HG03520 (cell line): ENCODE measurements around the gene LRRIQ4.

Source experiments
- ATAC-seq: cut with Tn5 transposase; IDR thresholded peaks from one replicate; pipeline ENCODE4 v1.9.1; 2021; ENCODE audit warnings: mild to moderate bottlenecking, moderate library complexity; ENCODE audit not compliant: unreplicated experiment

Gene LRRIQ4

GRCh38 chr3:169850618-169851017, 37.9 kb downstream of the LRRIQ4 start:
- no peak for ATAC-seq

- no peak for ATAC-seq
These were observed 42.8 kb downstream of the LRRIQ4 start for GRCh38 chr3:169855514-169855913.

GRCh38 chr3:169857811-169858210, 45.1 kb downstream of the LRRIQ4 start:
- ATAC-seq = no peak

- ATAC-seq = no peak
These were observed 49.2 kb downstream of the LRRIQ4 start for GRCh38 chr3:169861871-169862270.

GRCh38 chr3:169863458-169863899, 50.8 kb downstream of the LRRIQ4 start:
- ATAC-seq = peak; percentile 54

GRCh38 chr3:169864270-169864669, 51.6 kb downstream of the LRRIQ4 start:
- ATAC-seq = no peak

- ATAC-seq = no peak
These were observed 52.6 kb downstream of the LRRIQ4 start for GRCh38 chr3:169865176-169865767.

- no peak for ATAC-seq
These were observed 55.0 kb downstream of the LRRIQ4 start for GRCh38 chr3:169867584-169868210.

GRCh38 chr3:169868369-169868768, 55.7 kb downstream of the LRRIQ4 start:
- no peak for ATAC-seq

GRCh38 chr3:169869484-169870220, 57.0 kb downstream of the LRRIQ4 start, which contains the start of gene LRRC31:
Gene LRRC31, minus strand, starts transcription at chr3:169869935. Its CDS starts 128 bp downstream, at chr3:169869807.
- no peak for ATAC-seq

GRCh38 chr3:169871129-169871886, 58.6 kb downstream of the LRRIQ4 start:
- ATAC-seq = no peak

GRCh38 chr3:169879013-169879557, 66.4 kb downstream of the LRRIQ4 start:
- no peak for ATAC-seq

- ATAC-seq = no peak
These were observed 67.3 kb downstream of the LRRIQ4 start for GRCh38 chr3:169879845-169880575.

GRCh38 chr3:169880576-169881250, 68.0 kb downstream of the LRRIQ4 start:
- ATAC-seq = no peak

GRCh38 chr3:169886671-169887070, 74.0 kb downstream of the LRRIQ4 start:
- no peak for ATAC-seq
